Activated CD4-positive, alpha-beta T cell treated with anti-CD3 and anti-CD28 coated beads for 1 hour (primary cell): Measurements from ENCODE around the gene GPR162.

Experiments used
- DNase-seq: peaks from one replicate; pipeline ENCODE4 v3.0.0-alpha.2; 2020

The GPR162 gene, protein sequence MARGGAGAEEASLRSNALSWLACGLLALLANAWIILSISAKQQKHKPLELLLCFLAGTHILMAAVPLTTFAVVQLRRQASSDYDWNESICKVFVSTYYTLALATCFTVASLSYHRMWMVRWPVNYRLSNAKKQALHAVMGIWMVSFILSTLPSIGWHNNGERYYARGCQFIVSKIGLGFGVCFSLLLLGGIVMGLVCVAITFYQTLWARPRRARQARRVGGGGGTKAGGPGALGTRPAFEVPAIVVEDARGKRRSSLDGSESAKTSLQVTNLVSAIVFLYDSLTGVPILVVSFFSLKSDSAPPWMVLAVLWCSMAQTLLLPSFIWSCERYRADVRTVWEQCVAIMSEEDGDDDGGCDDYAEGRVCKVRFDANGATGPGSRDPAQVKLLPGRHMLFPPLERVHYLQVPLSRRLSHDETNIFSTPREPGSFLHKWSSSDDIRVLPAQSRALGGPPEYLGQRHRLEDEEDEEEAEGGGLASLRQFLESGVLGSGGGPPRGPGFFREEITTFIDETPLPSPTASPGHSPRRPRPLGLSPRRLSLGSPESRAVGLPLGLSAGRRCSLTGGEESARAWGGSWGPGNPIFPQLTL

DNA sequence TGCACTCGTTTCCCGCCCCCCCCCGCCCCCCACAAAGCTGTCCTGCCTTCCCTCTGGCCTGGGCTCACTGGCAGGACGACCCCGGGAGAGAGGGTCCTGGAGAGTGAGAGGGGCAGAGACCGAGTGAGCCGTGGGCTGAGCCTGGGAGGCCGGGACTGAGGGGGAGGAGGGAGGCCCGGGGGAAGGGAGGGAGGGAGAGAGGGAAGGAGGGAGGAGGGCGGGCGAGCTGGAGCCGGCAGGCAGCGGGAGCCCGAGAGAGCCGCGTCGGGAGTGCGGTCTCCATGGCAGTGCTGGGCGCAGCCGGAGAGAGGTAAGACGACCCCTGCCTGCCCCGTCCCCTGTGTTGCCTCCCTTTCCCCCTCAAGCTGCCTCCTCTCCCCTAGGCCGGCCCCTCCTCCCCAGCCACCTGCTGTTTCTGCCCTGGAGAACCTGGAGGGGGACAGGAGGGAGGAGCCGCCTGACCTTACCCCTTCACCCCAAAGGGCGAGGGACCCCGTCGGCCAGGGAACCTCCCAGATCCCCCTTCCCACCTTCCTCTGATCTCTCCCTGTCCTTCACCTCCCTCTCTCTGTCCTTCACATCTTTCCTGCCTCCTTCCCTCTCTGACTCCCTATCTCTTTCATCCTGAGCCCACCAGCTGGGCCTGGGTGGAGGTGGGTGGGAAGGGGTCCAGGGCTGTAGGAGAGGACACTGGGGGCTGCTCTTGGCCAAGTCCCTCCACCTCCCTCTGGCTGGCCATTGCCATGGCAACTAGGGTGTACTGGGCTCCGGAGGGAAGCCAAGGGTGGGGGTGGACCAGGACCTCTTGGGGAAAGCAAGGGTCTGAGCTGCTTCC, at the start of gene GPR162:
GPR162 (plus strand) TSS at position 231 of the 835 bp plus-strand sequence. CDS start 2,078 bp downstream, outside the sequence.
- no peak for DNase-seq

- peak; percentile 46 for DNase-seq
These were observed 49.3 kb upstream of the GPR162 start, which contains the start of gene LAG3 for GRCh38 chr12:6772331-6772695. LAG3 (plus strand) TSS chr12:6772520; CDS start chr12:6772853, 333 bp downstream.

GRCh38 chr12:6772726-6773589, 48.7 kb upstream of the GPR162 start:
- no peak for DNase-seq

DNA sequence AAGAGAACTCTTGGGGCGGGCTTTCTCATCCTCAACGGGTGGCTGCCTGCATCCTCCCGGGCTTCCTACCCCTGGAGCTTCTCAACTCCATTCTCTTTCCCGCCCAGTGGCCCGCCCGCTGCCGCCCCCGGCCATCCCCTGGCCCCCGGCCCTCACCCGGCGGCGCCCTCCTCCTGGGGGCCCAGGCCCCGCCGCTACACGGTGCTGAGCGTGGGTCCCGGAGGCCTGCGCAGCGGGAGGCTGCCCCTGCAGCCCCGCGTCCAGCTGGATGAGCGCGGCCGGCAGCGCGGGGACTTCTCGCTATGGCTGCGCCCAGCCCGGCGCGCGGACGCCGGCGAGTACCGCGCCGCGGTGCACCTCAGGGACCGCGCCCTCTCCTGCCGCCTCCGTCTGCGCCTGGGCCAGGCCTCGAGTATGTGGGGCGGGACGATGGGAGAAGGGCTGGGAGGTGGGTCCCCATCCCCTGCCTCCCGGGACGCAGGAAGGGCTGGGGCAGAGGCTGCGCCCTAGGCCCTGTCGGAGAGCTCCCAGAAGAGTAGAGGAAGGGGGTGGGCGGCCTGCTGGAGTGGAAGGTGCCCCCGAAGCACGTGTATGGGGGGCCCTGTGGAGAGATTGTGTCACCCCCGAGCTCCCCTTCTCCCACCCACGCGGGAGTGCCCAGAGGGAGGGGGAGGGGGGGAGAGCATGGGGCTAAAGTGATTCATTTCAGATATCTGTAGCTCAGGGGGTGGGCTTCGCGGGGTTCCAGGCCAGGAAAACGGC, 47.9 kb upstream of the GPR162 start:
- peak; percentile 27 for DNase-seq

GRCh38 chr12:6774499-6775062, 47.0 kb upstream of the GPR162 start:
- DNase-seq = no peak

GRCh38 chr12:6775185-6776174, 46.1 kb upstream of the GPR162 start:
- no peak for DNase-seq

- no peak for DNase-seq
These were observed 44.2 kb upstream of the GPR162 start for GRCh38 chr12:6777386-6777785.

- DNase-seq = no peak
These were observed 43.4 kb upstream of the GPR162 start for GRCh38 chr12:6778217-6778573.

DNA sequence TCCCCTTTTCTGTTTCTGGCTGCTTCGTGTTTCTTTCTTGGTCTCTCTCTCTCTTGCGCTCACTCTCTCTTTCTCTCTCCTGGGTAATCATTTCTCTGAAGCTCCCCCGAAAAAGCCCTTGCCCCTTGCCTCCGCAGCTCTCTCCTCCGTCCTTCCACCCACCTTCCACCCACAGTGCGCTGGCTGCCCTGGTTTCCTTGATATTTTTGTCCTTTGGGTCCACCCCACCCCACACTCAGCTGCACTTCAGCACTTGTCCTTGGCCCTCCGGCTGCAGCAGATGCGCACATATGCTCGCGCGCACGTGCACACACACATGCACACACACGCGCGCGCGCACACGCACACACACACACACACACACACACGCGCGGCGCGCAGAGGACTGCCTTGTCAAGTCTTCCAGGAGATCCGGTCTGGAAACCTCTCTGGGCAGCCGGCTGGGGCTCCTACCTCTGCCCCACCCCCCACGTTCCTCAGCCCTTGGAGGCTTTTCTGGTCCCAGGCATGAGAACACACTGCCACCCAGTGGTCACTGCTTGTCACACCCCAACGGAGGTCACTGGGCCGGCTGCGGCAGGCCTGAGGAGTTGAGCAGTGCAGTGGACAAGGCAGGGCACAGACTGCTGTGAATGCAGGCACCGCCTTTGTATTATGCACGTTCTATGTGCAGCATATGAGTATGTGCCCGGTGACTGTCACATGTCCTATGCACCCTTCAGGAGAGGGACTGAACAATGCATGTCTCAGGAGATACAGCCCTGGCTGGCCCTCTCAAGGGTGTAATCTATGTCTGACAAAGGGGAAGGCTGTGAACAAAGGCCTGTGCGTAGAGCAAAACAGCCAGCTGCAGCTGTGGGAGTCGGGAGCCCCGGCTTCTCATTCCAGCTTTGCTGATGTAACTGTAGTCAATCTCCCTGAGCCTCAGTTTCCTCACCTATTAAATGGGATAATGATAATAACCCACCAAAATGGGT, 42.8 kb upstream of the GPR162 start:
- DNase-seq = peak; percentile 78

DNA sequence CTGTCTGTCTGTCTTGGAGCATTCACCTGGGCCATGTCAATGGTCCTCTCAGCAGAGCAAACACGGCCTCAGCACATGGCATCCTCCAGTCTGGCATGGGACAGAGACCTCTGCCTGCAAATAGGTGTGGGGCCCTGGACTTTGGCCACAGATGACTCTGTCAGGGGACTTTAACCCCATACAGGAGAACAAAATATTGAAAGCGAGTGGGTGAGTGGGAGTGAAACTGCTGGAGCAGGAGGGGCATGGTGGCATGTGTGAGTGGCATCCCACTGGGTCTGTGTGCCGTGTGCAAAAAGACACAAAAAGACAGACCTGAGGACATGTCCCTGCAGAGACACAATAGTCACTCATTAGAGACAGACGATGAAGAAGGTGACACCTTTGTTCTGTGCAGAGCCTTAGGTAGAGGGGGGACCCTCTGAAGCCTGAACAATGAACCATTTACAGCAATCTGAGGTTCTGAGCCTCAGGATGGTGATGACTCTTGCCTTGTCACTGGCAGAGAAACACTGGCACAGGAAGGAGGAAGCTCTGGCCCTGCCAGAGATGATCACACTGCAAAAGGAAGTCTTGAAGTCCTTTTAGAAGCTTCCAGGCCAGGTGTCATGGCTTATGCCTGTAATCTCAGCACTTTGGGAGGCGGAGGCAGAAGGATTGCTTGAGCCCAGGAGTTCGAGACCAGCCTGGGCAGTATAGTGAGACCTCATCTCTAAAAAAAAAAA, 41.8 kb upstream of the GPR162 start:
- no peak for DNase-seq

DNA sequence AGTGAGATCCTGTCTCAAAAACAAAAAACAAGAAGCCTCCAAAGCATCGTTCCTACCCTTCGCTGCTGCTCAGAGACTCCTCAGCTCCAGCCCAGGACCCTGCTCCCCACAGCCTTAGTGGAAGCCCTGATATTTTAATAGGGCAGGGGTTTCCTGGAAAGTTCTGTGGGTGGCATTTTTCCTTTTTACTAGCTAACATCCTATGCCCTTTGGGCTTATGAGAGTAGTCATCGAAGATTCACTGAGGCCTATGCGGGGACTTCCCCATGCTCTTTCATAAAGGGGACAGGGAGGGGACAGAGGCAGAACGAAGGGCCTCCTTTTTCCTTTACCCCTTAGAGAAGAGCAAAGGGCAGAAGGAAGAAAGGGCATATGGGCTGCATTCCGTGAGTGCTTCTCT, 41.0 kb upstream of the GPR162 start:
- no peak for DNase-seq

GRCh38 chr12:6782119-6782518, 39.5 kb upstream of the GPR162 start:
- no peak for DNase-seq

DNA sequence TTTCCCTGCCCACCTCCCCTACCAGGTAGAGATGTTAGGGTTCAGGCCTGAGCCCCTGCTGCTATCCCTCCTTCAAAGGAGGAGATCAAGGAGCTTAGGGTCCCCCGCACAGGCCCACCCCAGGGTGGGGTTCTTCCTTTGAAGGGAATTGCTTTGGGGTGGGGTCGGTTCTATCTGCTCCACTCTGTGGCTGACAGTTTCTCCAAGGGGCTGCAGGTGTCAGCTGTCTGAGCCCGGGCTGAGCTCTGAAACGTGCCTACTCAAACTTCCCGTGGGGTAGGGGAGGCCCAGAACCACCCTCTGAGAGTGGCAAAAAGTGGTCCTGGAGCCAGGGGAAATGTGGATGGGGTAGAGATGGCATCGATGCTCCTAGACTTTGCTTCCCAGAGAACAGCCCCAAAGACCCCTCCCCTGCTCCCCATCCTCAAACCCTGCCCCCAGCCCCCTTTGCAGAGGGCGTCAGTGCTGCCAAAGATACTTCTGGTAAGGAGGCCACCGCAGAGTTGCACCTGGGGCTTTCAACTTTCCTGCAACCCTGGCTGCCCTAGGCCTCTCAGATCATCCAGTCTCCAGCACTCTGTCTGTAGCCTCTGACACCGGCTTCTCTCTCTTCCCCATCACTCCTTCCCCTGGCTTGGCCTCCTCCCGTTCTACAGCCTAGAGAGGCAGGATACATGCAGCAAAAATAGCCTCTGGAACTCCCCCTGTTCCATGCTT, 38.6 kb upstream of the GPR162 start:
- no peak for DNase-seq

- no peak for DNase-seq
These were observed 37.8 kb upstream of the GPR162 start for GRCh38 chr12:6783828-6784227.

DNA sequence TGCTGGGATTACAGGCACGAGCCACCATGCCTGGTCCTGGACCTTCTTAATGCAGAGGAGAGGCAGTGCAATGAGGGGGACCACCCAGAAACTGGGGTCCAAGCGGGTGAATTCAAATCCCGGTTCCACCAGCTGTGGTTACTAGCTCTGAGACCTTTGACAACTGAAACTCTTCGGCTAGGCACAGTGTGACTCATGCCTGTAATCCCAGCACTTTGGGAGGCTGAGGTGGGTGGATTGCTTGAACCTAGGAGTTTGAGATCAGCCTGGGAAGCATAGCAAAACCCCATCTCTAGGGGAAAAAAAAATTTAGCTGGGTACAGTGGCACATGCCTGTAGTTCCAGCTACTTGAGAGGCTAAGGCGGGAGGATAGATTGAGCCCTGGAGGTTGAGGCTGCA, 37.3 kb upstream of the GPR162 start:
- no peak for DNase-seq

- no peak for DNase-seq
These were observed 36.9 kb upstream of the GPR162 start for GRCh38 chr12:6784761-6785160.

DNA sequence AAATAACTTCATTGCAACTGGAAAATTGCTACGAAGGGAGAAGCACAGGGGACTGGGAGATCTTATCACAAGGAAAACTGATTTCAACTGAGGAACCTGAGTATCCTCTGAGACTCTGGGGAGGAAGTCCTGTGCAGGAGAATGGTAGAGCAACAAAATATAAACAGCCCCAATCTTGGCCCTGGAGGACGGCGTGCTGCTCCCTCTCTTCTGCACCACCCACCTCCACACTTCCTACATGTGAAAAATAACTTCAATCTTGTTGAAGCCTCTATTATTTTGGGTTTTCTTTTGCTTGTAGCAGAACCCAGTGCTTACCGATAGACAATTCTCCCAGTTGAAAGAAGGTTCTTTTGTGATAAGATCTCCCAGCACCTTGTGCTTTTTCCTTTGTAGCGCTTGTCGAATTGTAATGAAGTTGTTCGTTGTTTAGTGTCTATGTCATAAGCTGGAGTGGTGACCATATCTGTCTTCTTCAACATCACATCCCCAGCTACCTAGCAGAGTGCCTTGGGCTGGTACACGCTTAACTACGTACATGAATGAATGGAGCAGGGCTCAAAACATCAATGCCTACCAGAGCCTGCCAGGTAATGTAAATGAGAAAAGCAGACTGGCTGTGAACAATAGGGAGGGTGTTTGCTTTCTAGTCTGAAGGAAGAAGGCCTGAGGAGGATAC, 35.1 kb upstream of the GPR162 start:
- DNase-seq = no peak
